C4-2B (cell line): ENCODE data around the gene RCVRN.

ENCODE experiments used
- CTCF ChIP-seq: fragments of 450-650 bp; conservative IDR thresholded peaks from 2 replicates; pipeline ENCODE4 v1.5.1; 2017; ENCODE audit warnings: mild to moderate bottlenecking
- ZFX ChIP-seq: fragments of 450-650 bp; IDR thresholded peaks from 2 replicates; pipeline ENCODE4 v1.6.1; 2017

GRCh38 chr17:9887508-9887907 lies 17.6 kb downstream of the RCVRN start:
- TF ChIP-seq CTCF (no peak), ZFX (no peak)
